SK-N-SH treated with all-trans-retinoic acid at 6 μM for 48 hours (cell line): ENCODE results near the gene ATP5IF1.
A peak's percentile ranks its signal among the peaks of the same experiment; 100 is the strongest.

Experiments used
- ATAC-seq: fragments of 200-7000 bp; cut with Tn5 transposase; 3 replicates; pipeline ENCODE4 v1.9.1; 2020; ENCODE audit warnings: mild to moderate bottlenecking, moderate library complexity
- ARNTL ChIP-seq: fragments of 450-650 bp; formaldehyde crosslinking; IDR thresholded peaks from 2 replicates; pipeline ENCODE4 v1.5.0; 2020; ENCODE audit warnings: low read depth, mild to moderate bottlenecking, moderate library complexity, borderline replicate concordance
- CREB5 ChIP-seq: fragments of 250-450 bp; sonication (Bioruptor Pico); IDR thresholded peaks from 2 replicates; pipeline ENCODE4 v1.5.1; 2020; ENCODE audit warnings: low read depth, mild to moderate bottlenecking, moderate library complexity
- CSDC2 ChIP-seq: fragments of 250-450 bp; sonication (Bioruptor Pico); IDR thresholded peaks from 2 replicates; pipeline ENCODE4 v1.5.0; 2020; ENCODE audit warnings: mild to moderate bottlenecking, moderate library complexity
- CSRNP3 ChIP-seq: fragments of 250-450 bp; sonication (Bioruptor Pico); IDR thresholded peaks from 2 replicates; pipeline ENCODE4 v1.5.1; 2021; ENCODE audit warnings: mild to moderate bottlenecking, moderate library complexity
- ESRRG ChIP-seq: fragments of 250-450 bp; sonication (Bioruptor Pico); IDR thresholded peaks from 2 replicates; pipeline ENCODE4 v1.6.1; 2021; ENCODE audit warnings: mild to moderate bottlenecking
- PATZ1 ChIP-seq: fragments of 250-450 bp; sonication (Bioruptor Pico); IDR thresholded peaks from 2 replicates; pipeline ENCODE4 v1.8.0; 2020; ENCODE audit warnings: mild to moderate bottlenecking, moderate library complexity, borderline replicate concordance
- PPARA ChIP-seq: fragments of 250-450 bp; sonication (Bioruptor Pico); IDR thresholded peaks from 2 replicates; pipeline ENCODE4 v1.5.0; 2020; ENCODE audit warnings: mild to moderate bottlenecking, borderline replicate concordance
- TCF4 ChIP-seq: fragments of 250-450 bp; sonication (Bioruptor Pico); IDR thresholded peaks from 2 replicates; pipeline ENCODE4 v1.8.0; 2021; ENCODE audit warnings: mild to moderate bottlenecking, moderate library complexity, borderline replicate concordance
- TOX ChIP-seq: fragments of 250-450 bp; sonication (Bioruptor Pico); IDR thresholded peaks from 2 replicates; pipeline ENCODE4 v1.8.0; 2021; ENCODE audit warnings: mild to moderate bottlenecking, moderate library complexity, borderline replicate concordance
- ZC3H10 ChIP-seq: fragments of 250-450 bp; sonication (Bioruptor Pico); IDR thresholded peaks from 2 replicates; pipeline ENCODE4 v1.5.1; 2021; ENCODE audit warnings: mild to moderate bottlenecking, moderate library complexity
- ZFP3 ChIP-seq: fragments of 250-450 bp; sonication (Bioruptor Pico); IDR thresholded peaks from 2 replicates; pipeline ENCODE4 v1.5.0; 2020; ENCODE audit warnings: mild to moderate bottlenecking, moderate library complexity
- ZNF565 ChIP-seq: fragments of 450-650 bp; formaldehyde crosslinking; conservative IDR thresholded peaks from 2 replicates; pipeline ENCODE4 v1.5.0; 2020; ENCODE audit warnings: low read depth, mild to moderate bottlenecking, moderate library complexity
- ZNF70 ChIP-seq: fragments of 450-650 bp; formaldehyde crosslinking; IDR thresholded peaks from 2 replicates; pipeline ENCODE4 v1.5.0; 2020; ENCODE audit warnings: mild to moderate bottlenecking, moderate library complexity
- ZNF8 ChIP-seq: fragments of 450-650 bp; formaldehyde crosslinking; IDR thresholded peaks from 2 replicates; pipeline ENCODE4 v1.5.0; 2020; ENCODE audit warnings: mild to moderate bottlenecking, moderate library complexity

The ATP5IF1 gene

GRCh38 chr1:28236656-28237322 is 865 bp downstream of the ATP5IF1 start:
- ATAC-seq, result 0 out of 3 replicates have a peak, but pooled peaks have one; percentile 0

GRCh38 chr1:28239004-28239403 is 3.1 kb downstream of the ATP5IF1 start:
- TF ChIP-seq ZFP3 (CRISPR knock-in tag), result no peak
- TF ChIP-seq ZNF8 (CRISPR knock-in tag), result no peak
- TF ChIP-seq CSDC2 (CRISPR knock-in tag), result no peak
- TF ChIP-seq CSRNP3 (CRISPR knock-in tag), result no peak
- no peak for ATAC-seq

More at GRCh38 chr1:28236656-28237322, 865 bp downstream of the ATP5IF1 start:
- TF ChIP-seq CSDC2 (CRISPR knock-in tag) (no peak), ZNF70 (no peak), CSRNP3 (CRISPR knock-in tag) (no peak), PATZ1 (no peak), TCF4 (no peak)

GRCh38 chr1:28240024-28240423 is 4.1 kb downstream of the ATP5IF1 start:
- ATAC-seq, result no peak
- no peak for TF ChIP-seq TOX (CRISPR knock-in tag)
- TF ChIP-seq TCF4, result no peak
- TF ChIP-seq ESRRG (CRISPR knock-in tag), result no peak
- TF ChIP-seq, all 23 proteins: peak for 0

- no peak for TF ChIP-seq ZC3H10 (CRISPR knock-in tag)
- TF ChIP-seq ZNF70, result no peak
- TF ChIP-seq PPARA, result no peak
- no peak for TF ChIP-seq TCF4
- TF ChIP-seq ESRRG (CRISPR knock-in tag), result no peak
- no peak for TF ChIP-seq ZNF565
- no peak for TF ChIP-seq CREB5 (CRISPR knock-in tag)
- no peak for ATAC-seq
These were observed 5.8 kb downstream of the ATP5IF1 start for GRCh38 chr1:28241638-28242241.

- no peak for ATAC-seq
- TF ChIP-seq CSRNP3 (CRISPR knock-in tag) (no peak), ARNTL (CRISPR knock-in tag) (no peak)
These were observed 7.9 kb downstream of the ATP5IF1 start for GRCh38 chr1:28243685-28244311.
